Fibroblast of peridontal ligament (primary cell): ENCODE data around the gene TLE3.

ENCODE experiments used
- DNase-seq: peaks from one replicate; pipeline ENCODE4 v3.0.0-alpha.2; 2010; ENCODE audit errors: extremely low read depth

The TLE3 gene

DNA sequence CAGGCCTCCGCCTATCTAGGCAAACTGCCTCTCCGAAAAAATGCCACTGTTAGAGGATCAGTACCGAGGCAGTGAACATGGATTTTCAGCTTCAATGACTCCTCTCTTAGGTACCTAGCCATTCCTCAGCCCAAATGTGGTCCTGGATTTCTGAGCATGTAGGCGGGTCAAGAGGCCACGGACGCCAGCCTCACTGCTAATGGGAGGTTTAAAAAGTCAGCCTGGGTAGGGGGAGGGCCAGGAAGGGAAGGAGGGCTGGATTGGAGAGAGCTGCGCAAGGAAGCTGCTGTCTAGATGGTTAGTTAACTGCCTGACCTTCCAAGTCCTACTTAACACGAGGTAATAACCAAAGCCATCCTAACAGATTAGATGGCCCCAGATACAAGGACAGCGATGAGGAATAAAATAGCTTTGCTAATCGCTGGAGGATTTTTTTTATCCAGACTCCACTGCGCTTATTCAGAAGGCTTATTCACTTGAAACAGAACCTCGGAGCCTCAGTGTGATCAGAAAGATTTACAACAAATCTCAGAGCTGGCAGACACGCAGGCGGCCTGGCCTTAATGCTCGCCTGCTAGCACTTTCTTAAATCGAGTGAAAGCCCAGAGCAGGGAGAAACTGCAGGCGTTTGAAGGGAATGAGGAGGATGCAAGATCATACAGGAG lies 34.3 kb downstream of the TLE3 start:
- DNase-seq = no peak

DNA sequence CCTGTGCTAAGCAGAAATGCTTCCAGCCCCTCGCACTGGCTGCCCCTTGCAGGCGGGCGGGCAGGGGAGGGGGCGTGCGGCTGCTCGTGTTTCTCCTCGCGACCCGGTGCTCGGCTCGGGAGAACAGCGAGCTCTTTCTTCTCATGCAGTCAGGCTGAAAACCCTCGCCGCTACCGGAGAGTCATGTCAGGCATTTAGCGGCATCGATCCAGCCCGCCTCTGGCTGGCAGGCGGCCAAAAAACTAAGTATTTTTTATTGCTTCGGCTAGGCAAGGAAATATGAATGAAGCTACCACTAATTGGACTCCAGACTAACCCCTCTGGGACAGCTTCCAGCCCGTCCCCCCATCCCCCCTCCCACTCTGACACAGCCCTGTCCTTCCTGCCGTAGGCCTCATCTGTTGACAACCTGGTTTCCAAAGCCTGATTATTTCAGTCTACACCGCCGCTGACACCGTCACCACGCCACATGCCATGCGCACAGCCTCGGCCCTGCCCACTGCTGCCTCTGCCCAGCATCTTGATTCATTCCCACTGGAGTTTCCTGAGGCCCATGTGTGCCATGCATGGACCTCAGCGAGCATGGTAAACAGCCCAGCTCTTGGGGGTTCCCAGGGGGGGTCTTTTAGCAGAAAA lies 35.3 kb downstream of the TLE3 start:
- DNase-seq = peak; percentile 91

DNA sequence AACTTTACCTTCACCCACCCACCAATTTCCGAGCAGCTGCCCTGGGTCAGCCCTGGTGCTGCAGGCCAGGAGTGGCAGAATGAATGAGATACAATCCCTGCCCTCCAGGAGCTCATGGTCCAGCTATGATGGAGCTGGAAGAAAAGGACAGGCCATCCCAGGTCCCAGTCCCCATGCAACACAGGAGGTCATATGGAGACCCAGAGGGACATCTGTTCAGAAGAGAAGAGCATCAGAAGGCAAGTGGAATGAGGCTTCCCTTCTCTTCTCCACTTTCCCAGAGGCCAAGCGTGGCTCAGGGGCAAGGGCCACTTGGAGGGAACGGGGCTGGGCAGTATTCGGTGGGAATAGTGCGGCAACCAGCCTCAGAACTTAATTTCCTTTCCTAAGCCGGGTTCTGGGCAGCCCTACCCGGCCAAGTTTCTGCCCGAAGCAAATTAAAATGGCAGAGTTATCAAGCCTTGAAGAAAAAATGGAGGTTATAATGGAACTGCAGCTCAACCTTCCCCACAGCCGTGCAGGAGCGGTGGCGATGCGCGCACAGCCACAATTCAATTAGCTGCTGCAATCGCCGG lies 35.9 kb downstream of the TLE3 start:
- no peak for DNase-seq

DNA sequence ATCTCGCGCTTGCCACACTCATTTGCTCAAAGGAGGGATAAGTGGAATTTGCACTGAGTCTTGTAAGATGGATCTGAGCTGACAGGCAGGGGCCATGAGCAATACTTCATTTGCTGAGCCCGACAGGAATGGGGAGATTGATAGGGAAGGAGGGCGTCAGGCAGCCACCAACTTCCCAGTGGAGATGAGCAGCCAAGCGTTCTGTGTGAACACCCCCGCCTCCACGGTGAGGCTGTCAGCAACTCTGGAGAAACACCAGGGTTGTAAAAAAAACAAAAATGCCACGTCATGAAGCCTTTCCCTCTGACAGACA lies 36.8 kb downstream of the TLE3 start:
- no peak for DNase-seq

DNA sequence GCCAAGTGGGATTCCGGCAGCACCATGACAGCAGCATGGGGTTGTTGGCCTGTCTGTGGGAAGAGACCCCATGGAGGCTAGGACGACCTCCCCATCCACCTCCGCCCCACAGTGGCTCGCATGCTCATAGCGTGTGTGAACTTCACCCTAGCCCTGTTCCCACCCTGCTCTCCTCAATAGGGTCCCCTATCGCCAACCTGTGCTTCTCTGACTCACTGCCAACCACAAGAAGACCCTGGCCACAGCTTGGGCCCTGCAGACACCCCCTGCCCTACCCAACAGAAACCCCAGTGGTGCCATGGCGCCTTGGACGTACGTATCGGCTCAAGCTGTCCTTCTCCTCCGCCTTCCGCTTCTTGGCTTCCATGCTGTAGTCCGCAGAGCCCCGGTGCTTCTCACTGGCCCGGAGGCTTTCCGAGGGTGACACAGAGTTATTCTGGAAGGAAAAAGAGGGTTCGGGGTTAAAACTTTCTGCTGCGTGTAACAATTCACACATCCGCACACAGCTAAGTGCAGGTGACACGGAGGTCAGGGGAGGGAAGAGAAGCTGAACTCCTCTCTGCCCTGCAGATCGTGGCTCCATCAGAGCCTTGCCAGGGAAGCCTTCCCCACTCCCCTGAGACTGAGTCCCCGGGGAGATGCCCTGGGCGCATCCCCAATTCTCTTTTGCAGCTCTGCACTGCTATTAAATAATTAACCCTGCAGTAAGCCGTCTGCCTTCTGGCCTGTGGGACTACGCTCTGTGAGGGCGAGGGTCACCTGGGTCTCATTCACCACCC lies 37.3 kb downstream of the TLE3 start:
- DNase-seq = no peak

DNA sequence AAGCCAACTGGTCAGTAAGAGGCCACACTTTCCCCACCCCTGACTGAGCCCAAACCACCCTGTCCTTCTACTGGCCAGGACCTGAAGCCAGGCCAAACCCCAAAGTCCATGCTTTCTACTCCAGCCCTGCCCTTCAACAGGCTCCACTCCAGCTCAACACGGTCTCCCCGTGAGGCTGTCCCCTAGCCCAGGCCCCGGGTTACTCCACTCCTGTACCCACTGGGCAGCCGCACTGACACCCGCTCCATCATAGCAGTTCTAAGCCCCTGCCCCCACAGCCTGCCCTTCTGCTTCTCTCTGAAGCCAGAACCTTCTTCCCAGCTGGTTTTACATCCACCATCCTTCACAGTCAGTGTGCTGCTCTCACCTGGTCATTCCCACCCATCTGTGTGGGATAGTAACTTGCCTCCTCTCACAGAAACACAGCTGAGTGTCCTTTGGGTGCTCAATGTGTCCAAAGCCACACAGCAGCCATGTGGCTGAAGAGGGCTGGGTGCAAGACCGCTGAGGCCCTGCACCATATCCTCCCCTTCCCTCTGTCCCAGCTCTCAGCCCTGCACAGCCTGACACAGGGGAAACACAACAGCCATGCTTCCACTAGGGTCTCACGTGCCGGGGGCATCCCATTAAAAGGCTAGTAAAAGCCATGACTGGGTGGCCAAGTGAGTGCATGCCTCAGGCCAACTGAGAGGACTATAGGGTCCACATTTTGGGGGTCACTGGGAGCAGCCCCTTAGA lies 38.1 kb downstream of the TLE3 start:
- no peak for DNase-seq

DNA sequence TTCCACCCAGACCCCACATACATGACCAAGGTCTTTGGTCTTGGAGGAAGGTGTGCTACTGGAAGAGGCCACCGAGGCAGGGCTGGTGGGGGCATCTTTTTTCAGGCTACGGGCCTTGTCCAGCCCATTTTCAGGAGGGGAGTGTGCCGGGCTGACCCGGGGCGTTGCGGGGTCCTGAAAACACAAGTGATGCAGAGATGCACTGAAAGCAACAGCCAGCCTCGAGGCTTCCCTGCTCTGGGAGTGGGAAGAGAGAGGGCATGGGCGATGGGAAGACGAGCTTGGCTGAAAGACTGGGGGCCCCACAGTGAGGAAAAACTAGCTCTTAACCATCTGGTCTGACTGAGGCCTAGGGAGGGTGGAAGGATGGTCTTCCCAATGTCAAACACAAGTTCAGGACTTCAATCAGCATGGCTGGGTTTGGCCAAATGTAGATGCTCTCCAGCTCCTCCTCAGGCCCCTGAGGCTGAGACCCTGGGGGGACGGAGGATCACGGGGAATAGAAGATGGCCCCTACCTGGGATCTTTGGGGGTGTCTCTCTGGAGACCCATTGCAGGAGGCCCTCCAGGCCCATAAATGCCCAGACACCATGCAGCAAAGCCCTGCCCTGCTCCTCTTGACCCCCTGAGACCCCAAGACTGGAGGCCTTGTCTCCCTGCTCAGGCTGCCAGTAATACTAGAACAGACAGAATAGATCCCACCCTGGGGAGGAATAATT lies 38.9 kb downstream of the TLE3 start:
- no peak for DNase-seq

DNA sequence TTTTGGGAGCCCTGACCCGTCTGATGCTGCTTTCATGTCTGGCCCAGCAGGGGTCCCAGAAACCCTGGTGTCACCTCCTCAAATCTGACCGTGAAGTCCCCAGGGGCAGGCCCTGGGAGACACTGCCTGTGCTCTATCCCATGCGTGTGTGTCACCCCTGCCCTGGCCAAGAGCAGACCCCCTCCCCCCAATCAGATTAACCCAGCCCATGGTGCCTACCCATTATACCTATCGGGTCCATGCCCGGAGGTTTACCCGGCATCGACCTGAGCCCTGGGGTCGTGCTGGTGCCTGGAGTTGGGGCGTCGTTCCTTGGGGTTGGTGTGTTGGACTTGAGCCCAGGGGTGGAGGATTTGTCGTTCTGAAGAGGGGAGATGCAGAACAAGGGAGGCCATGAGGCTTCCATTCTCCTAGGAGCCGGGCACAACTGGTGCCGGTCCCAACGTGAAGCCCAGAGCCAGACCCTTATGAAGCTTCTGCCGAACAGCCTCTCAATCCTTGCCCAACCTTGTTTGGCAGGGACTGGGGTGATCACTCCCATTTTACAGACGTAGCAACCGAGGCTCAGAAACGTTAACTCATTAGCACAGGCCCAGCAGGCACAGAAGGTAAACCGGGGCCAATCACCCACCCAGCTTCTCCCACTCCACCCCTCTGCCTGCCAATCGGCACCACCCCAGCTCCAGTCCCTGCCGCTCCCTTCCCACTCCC lies 39.6 kb downstream of the TLE3 start:
- no peak for DNase-seq

DNA sequence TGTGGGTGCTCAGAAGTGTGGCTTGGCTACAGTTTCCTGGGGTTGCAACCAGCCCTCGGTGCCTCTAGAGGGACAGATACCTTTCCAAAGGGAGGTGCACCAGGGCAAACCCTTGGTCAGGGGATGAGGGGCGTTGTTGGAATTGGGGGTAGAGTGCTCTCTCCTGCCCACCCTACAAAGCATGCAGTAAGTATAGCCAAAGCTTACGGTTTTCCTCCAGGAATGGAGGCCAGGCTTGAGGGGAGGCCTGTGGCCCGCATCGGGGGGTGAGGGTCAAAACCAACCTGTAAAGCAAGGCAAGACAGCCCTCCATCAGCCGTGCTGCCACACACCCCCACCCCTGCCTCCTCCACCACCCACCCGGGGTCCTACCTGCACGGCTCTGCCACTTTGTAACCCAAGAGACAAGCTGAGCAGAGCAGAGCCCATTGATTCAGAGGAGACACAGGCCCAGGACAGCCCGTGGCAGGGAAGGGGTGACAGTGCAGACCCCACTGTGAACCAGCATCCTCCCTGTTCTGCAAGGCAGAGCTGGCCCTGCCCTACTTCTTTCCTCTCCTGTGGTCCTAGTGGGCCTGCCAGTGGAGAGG lies 41.5 kb downstream of the TLE3 start:
- DNase-seq = no peak

DNA sequence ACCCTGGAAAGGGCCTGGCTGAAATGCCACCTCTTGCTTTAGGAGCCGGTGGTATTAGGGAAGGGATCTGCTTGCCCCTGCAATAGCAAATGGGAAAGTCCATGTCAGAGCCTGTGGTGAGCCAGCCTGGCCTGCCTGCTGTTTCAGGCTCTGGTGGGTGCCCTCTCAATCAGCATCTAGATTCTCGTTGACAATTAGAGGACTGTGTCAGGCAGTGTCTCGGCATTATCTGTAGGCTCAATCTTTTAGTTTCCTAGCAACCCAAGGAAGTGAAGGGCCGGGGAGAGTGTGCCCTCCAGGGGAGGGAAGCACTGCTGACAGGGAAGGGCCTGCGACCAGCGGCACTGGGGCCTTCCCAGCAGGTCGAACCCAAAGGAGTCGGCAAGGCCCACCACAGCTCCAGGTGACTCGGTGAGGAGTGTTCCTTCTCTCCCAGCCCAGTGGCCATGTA lies 42.1 kb downstream of the TLE3 start:
- DNase-seq = no peak

DNA sequence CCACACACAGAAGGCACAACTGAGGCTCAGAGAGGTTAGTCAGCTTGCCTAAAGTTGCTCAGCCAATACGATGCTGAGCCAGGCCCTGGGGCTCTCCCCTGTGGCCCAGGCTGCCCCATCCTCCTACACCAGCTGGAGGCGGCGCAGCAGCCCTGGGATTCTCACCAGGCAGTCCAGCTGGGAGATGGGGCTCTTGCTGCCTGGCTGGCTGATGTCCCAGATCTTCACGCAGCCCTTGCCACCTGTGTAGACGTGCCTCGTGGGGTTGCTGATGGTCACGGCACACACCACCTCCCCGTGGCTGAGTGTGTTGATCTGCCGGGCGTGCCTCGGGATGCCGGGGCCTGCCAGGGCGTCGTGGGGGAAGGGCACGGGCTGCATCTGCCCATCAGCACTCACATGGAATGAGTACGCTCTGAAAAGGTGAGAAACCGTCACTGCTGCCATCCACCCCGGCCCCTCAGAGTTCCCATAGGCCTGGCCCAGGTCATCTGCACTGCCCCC lies 42.8 kb downstream of the TLE3 start:
- DNase-seq = no peak

DNA sequence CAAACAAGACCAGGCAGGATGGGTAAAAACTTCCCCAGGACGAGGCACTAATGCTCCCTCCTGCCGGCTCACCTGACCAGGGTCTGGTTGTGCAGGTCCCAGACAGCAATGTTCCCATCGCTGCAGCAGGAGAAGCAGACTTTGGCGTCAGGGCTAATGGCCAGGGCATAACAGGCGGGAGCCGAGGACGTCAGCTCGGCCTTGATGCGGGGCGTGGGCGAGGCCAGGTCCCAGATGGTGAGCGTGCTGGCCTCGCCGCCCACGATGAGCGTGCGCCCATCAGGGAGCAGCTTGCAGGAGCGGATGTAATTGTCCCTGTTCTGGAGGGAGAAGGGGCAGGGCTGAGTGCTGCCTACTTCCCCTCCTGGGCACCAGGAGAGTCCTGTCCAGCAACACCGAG lies 43.4 kb downstream of the TLE3 start:
- DNase-seq = no peak

DNA sequence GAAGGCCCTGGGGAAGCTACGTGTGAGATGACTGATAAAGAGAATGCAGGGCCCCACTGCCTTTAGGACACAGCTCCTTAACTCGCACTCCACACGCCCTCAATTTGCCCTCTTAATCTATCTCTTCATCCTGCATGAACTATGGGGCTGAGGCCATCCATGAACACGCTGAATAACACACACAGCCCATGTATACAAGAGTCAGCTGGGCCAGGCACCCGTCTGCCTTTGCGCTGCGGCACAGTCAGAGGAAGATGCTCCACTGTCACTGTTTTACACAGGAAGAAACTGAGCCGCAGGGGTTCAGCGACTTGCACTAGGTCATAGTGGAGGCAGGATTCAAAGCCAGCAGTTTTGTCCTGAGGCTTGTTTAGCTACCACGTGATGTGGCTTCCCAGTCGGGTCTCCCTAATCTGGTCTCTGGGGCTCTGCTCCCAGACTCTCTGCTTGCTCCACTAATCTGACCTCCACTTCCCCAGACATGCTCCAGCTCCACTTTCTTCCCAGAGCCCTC lies 43.9 kb downstream of the TLE3 start:
- no peak for DNase-seq

DNA sequence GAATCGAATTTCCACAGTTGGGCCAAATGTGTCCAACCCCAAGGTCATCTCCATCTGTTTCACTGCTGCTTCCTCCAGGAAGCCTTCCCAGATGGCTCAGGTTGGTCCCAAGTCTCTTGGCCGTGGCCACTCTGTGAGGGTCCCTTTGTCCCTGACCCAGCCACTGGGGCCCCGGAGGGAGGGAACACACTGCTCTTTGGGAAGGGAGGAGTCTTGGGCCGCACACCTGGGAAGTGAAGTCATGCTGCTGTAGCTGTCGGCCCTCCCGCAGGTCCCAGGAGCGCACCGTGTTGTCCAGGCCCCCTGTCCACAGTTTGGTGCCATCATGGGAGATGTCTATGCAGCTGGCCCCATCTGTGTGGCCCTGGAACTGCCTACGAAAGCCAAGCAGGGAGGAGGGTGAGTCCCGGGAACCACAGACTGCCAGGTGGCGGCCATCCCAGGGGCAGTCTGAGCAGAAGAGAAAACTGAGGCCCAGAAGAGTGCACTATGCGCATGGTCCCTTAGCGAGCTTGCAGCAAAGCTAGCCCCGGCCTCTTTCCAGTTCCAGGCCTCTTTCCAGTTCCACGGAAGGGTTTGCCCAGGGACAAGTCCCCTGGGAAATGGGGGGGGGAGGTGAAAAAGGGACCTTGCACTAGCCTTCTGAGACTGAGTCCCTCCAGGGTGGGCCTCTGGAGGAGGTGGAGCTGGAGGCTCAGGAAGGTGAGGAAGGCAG lies 44.6 kb downstream of the TLE3 start:
- no peak for DNase-seq

DNA sequence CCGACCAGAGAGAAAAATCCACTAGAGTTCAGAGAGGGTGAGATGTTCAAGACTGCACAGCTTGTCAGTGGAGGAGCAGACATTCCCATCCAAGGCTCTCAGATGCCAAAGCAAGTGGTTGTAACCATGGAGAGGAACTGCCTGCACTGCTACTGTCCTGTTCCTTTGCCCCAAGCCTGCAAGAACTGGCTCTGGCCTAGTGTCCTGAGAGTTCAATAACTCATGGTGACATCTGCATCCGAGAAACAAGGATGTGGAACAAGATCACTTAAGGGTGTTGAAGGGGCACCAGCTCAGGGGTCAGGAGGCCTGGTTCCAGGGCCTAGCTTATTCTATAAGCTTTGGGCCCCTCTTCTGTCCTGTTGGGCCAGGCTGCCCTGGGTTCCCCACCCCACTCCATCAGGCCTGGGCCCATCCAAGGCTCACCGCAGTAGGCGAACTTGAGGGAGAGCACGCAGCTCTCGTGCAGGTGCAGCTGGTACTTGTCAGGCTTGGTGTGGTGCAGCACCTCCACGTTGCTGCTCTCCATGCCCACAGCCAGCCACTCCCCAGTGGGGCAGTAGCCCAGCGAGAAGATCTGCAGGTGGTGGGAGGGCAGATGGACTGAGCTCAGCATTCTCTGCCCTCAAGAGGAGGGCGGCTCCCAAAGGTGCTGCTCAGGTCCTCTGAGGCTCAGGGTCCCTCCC lies 45.6 kb downstream of the TLE3 start:
- DNase-seq = no peak

DNA sequence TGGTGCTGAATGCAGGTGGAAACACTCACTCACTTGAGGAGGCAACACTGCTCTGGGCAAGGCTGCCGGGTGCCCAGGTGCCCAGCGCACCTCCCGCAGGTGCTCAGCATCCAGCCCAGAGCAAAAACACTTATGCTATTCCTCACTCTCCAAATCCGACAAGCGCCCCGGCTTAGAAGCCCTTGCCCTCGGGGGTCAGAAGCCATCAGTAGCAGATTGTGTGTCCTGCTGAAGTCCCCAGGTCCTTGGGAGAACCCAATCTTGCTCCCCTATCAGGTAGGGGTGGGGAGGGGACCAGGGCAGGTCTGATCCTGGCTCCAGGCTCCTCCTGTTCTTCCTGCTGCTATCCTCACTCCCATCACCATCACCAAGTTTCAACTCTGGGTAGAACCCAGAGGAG lies 46.7 kb downstream of the TLE3 start:
- no peak for DNase-seq

DNA sequence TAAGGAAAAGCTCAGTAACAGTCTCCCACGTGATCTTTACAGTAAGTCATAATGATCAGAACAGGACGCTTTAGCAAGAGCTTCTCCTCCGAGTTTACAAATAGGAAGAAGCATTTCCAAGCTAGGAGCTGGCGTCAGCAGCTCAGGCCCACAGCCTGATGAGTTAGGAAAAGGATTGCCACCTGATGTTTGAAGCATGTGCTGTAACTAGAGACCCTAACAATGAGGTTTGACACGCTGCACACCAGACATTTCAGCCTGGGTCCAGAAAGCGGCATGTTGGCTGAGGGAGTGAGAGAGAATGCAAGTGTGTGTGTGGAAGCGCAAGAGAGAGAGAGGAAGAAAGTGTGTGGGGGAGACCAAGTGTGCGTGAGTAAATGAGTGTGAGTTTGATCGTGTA lies 47.3 kb downstream of the TLE3 start:
- DNase-seq = no peak

DNA sequence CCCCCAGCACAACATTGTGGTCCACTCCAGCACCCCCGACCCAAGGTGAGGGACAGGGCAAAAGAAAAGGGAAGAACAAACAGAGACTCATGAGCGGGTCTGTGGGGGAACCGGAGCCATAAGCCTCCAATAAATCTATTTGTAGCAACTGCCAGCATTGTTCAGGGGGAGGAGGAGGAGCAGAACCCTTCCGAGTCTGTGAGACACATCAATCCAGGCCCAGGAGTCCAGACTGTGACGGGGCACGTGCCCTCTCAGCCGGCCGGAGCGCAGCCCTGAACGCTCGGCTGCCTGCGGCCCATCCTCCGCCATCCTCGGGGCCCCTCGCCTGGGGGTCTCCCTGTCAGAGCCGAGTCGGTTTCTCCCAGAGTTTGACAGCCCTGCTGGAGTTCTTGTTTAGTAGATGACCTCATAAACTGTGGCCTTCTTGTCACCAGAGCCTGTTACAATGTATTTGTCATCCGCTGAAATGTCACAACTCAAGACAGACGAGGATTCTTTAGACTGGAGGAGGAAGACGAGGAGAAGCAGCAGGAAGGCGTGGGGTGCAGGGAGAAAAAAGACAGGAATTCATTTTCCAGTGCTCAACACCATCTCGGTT lies 47.9 kb downstream of the TLE3 start:
- no peak for DNase-seq
